Heart left ventricle (tissue), 16 donors: ENCODE data around the gene PEAK1. TPM values are rescaled to one million over a fixed set of nuclear protein-coding genes. Genes with fewer than 3 reads are reported as not detected.

Experiments
- ATAC-seq, 4 donors: fragments of 200-7000 bp; cut with Tn5 transposase; one replicate each; pipeline ENCODE4 v1.9.1; 2020 to 2022; ENCODE audit warnings: moderate library complexity in 4 of 4, mild to moderate bottlenecking in 3 of 4, moderate number of reproducible peaks in 1 of 4
- DNase-seq, 5 donors: peaks; one replicate each; pipeline ENCODE4 v3.0.0-alpha.2; 2020
- H3K27ac ChIP-seq, 12 donors: fragments of 200-600 bp; sonication (generic) in 4 of 12; one replicate each; pipeline versions ENCODE4 v1.5.0 to v1.8.0; 2016 to 2022; ENCODE audit warnings: mild to moderate bottlenecking in 2 of 12
- H3K27me3 ChIP-seq, 9 donors: fragments of 200-600 bp; sonication (generic) in 2 of 9; one replicate each; pipeline versions ENCODE4 v1.5.1 to v1.8.0; 2016 to 2022; ENCODE audit warnings: mild to moderate bottlenecking in 3 of 9
- H3K36me3 ChIP-seq, 9 donors: fragments of 200-600 bp; sonication (generic) in 2 of 9; one replicate each; pipeline versions ENCODE4 v1.5.0 to v1.8.0; 2018 to 2022; ENCODE audit warnings: mild to moderate bottlenecking in 2 of 9
- H3K4me1 ChIP-seq, 12 donors: fragments of 200-600 bp; sonication (generic) in 4 of 12; one replicate each; pipeline versions ENCODE4 v1.5.0 to v1.8.0; 2016 to 2022; ENCODE audit warnings: mild to moderate bottlenecking in 3 of 12
- H3K4me3 ChIP-seq, 12 donors: fragments of 200-600 bp; sonication (generic) in 4 of 12; one replicate each; pipeline versions ENCODE4 v1.5.0 to v1.8.0; 2017 to 2022; ENCODE audit warnings: mild to moderate bottlenecking in 9 of 12, moderate library complexity in 4 of 12
- H3K9me3 ChIP-seq, 12 donors: fragments of 200-600 bp; sonication (generic) in 4 of 12; one replicate each; pipeline versions ENCODE4 v1.5.0 to v1.8.0; 2016 to 2022; ENCODE audit warnings: mild to moderate bottlenecking in 1 of 12
- POLR2A ChIP-seq, 2 donors: fragments of 450-650 bp; IDR thresholded peaks; one replicate each; pipeline ENCODE4 v1.6.1; 2017; ENCODE audit warnings: antibody characterized with exemption in 2 of 2, mild to moderate bottlenecking in 2 of 2, moderate library complexity in 2 of 2
- WGBS, 4 donors: extraction: QIAGEN DNeasy Blood & Tissue Kit in 2 of 4; methylation state at CpG; one replicate each; pipeline versions ENCODE4 v1.1.5 to v1.1.7; 2013 to 2018; 5-methylcytosine and 5-hydroxymethylcytosine counted together
- intact Hi-C, 10 donors: fragments of 100-400 bp; cut with DNase I; formaldehyde crosslinking; loops; one replicate each; pipeline versions ENCODE4 v1.11.1 to v1.14.2; 2022
- polyA plus RNA-seq, 2 donors: library from polyadenylated mRNA; stranded (reverse); fragments of 200-250 nt; gene quantifications; one replicate each; pipeline ENCODE4 v1.2.3, GENCODE V29; 2013
- total RNA-seq, 9 donors: library from RNA; depleted of rRNA in 2 of 9; stranded (reverse); fragments of >200 nt in 2 of 9; fragmentation: NEBNext Ultra II Directional in 3 of 9; extraction: Animal tissue kit (Norgen Biotek cat#: 25700) in 3 of 9; gene quantifications; one replicate each; pipeline versions ENCODE4 v1.1.0 to v1.2.4, GENCODE V29; 2016 to 2023
- TF ChIP-seq, protein P1 (sequence below), 12 donors: fragments of 200-600 bp; sonication (generic) in 4 of 12; IDR thresholded peaks; one replicate each; pipeline versions ENCODE4 v1.5.0 to v1.8.0; 2018 to 2022; ENCODE audit warnings: antibody characterized with exemption in 12 of 12, mild to moderate bottlenecking in 5 of 12
- donor health status: ischemic (EF 13 %, LVEDD 7.1; RV severe dilation, severe dysfunction).
- donor health status: healthy with polysubstance abuse.
- donor health status: DM: no; HTN: yes; CAD: no.
- donor health status: DM: no; HTN: no; CAD: no.
- donor health status: ischemic (EF 25% LVEDD 6.9; RV normal size, moderate dysfunction).
- donor health status: ischemic (EF 25% LVEDD 5.7; RV mildly dilated, moderate dysfunction).
- donor health status: healthy.
- donor health status: DM: yes; HTN: yes; CAD: no.
- donor health status: ischemic (EF 35%, LVEDD 5.7; RV mildly dilated, moderate dysfunction).
- donor health status: nonischemic (EF 11% LVEDD 7.7; RV severe dilation, severe dysfunction).
- donor health status: DM: yes; HTN: yes; CAD: no.
- donor health status: PGD.
- donor health status: ischemic (EF 29% LVEDD 5.4; RV normal size, mild dysfunction).
- donor health status: nonischemic (EF 23%, LVEDD 6.1; RV moderate dilation, normal function).

Gene PEAK1
- total and polyA plus RNA-seq, 11 donors, result 12.8 to 139 (median 86.3) TPM

DNA sequence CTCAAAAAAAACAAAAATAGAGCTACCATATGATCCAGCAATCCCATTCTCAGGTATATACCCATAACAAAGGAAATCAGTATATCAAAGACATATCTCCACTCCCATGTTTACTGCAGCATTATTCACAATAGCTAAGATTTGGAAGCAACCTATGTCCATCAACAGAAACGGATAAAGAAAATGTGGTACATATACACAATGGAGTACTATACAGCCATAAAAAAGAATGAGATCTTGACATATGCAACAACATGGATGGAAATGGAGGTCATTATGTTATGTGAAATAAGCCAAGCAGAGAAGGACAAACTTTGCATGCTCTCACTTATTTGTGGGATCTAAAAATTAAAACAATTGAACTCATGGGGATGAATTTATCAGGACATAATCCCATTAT, 19.6 kb downstream of the PEAK1 start:
- Histone ChIP-seq H3K4me3 (no peak overlapping the region), H3K4me1 (peaks cover 0 to 32% (median 12%) of the 10 kb centered on the region in 12 donors), H3K9me3 (peaks cover 0 to 58% (median 34%) of the 10 kb centered on the region in 12 donors), H3K36me3 (no peaks in the 10 kb centered on the region), H3K27me3 (no peaks in the 10 kb centered on the region), H3K27ac (no peak overlapping the region)
- no peak for DNase-seq
- intact Hi-C loops, result no loop called here
- no peak for ATAC-seq
- 98 to 100% (median 98%) methylated on average over 1 of the region's 1 CpG for WGBS, 4 donors
- TF ChIP-seq, protein P1, sequence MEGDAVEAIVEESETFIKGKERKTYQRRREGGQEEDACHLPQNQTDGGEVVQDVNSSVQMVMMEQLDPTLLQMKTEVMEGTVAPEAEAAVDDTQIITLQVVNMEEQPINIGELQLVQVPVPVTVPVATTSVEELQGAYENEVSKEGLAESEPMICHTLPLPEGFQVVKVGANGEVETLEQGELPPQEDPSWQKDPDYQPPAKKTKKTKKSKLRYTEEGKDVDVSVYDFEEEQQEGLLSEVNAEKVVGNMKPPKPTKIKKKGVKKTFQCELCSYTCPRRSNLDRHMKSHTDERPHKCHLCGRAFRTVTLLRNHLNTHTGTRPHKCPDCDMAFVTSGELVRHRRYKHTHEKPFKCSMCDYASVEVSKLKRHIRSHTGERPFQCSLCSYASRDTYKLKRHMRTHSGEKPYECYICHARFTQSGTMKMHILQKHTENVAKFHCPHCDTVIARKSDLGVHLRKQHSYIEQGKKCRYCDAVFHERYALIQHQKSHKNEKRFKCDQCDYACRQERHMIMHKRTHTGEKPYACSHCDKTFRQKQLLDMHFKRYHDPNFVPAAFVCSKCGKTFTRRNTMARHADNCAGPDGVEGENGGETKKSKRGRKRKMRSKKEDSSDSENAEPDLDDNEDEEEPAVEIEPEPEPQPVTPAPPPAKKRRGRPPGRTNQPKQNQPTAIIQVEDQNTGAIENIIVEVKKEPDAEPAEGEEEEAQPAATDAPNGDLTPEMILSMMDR (IDR thresholded peaks at IDR 0.05), result no peak
- no peak for TF ChIP-seq POLR2A (IDR thresholded peaks at IDR 0.05)

DNA sequence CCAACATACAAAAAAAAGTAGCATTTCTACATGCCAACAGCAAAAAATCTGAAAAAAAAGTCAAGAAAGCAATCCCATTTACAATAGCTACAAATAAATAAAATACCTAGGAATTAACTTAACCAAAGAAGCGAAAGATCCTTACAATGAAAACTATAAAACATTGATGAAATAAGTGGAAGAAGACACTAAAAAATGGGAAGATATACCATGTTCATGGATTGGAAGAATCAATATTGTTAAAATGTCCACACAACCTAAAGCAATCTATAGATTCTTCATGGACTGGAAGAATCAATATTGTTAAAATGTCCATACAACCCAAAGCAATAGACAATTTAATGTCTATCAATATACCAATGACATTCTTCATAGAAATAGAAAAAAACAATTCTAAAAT, 21.0 kb downstream of the PEAK1 start:
- no peak for ATAC-seq
- 96 to 98% (median 97%) methylated on average over 1 of the region's 1 CpG for WGBS, 4 donors
- DNase-seq, result no peak
- no peak overlapping the region for H3K4me3 ChIP-seq
- TF ChIP-seq POLR2A (IDR thresholded peaks at IDR 0.05), result no peak
- TF ChIP-seq, protein P1 (IDR thresholded peaks at IDR 0.05), result no peak
- H3K27me3 ChIP-seq, result no peaks in the 10 kb centered on the region
- peaks cover 0 to 23% (median 10%) of the 10 kb centered on the region in 12 donors for H3K4me1 ChIP-seq
- H3K36me3 ChIP-seq, result no peaks in the 10 kb centered on the region
- peaks cover 0 to 71% (median 41%) of the 10 kb centered on the region in 12 donors for H3K9me3 ChIP-seq
- no peak overlapping the region for H3K27ac ChIP-seq
- intact Hi-C loops, result no loop called here

DNA sequence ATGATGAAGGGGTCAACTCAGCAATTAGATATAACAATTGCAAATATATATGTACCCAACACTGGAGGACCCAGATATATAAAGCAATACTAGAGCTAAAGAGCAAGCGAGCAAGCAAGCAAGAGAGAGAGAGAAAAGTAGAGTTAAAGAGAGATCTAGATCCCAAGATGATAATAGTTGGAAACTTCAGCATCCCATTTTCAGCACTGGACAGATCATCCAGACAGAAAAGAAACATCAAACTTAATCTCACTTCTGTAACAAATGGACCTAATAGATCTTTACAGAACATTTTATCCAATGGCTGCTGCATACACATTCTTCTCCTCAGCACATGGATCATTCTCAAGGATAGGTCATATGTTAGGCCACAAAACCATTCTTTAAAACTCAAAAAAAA, 23.2 kb downstream of the PEAK1 start:
- TF ChIP-seq, protein P1 (IDR thresholded peaks at IDR 0.05), result no peak
- TF ChIP-seq POLR2A (IDR thresholded peaks at IDR 0.05), result no peak
- DNase-seq (no peak), ATAC-seq (no peak)
- intact Hi-C loops, result no loop called here
- Histone ChIP-seq H3K9me3 (peaks cover 0 to 72% (median 41%) of the 10 kb centered on the region in 12 donors), H3K4me3 (no peak overlapping the region), H3K27ac (no peak overlapping the region), H3K4me1 (peaks cover 0 to 23% (median 14%) of the 10 kb centered on the region in 12 donors), H3K36me3 (no peaks in the 10 kb centered on the region), H3K27me3 (no peaks in the 10 kb centered on the region)
- 95 to 98% (median 96%) methylated on average over 1 of the region's 1 CpG for WGBS, 4 donors

DNA sequence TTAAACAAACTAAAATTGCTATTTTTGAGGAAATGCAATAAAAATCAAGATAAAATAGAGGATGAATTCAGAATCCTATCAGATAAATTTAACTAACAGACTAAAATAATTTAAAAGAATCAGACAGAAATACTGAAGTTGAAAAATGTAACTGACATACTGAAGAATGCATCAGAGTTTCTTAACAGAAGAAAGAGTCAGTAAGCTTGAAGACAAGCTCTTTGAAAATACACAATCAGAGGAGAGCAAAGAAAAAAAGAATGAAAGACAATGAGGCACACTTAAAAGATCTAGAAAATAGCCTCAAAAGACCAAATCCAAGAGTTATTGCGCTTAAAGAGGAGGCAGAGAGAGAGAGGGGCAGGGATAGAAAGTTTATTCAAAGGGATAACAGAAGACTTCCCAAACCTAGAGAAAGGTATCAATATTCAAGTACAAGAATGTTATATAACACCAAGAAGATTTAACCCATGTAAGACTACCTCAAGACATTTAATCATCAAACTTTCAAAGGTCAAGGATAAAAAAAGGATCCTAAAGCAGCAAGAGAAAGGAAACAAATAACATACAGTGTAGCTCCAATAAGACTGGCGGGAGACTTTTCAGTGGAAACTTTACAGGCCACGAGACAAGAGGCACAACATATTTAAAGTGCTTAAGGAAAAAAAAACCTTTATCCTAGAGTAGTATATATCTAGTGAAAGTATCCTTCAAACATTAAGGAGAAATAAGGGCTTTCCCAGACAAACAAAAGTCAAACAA, 24.7 kb downstream of the PEAK1 start:
- TF ChIP-seq, protein P1 (IDR thresholded peaks at IDR 0.05), result no peak
- no peak for TF ChIP-seq POLR2A (IDR thresholded peaks at IDR 0.05)
- intact Hi-C loops, result no loop called here
- Histone ChIP-seq H3K27ac (no peak overlapping the region), H3K9me3 (peaks cover 0 to 63% (median 39%) of the 10 kb centered on the region in 12 donors), H3K4me1 (peaks cover 5 to 38% (median 28%) of the 10 kb centered on the region in 12 donors), H3K4me3 (no peak overlapping the region), H3K36me3 (no peaks in the 10 kb centered on the region), H3K27me3 (no peaks in the 10 kb centered on the region)
- no peak for ATAC-seq
- no peak for DNase-seq
- WGBS, 4 donors, result 95 to 98% (median 95%) methylated on average over 3 of the region's 3 CpGs
